Stimulated activated CD4-positive, alpha-beta T cell treated with anti-CD3 and anti-CD28 coated beads, Interleukin-2, amount 100 ng/mL, for 48 hours (primary cell): ENCODE results near the gene BLVRB.
"Not testable (repeated sequence)": the region's sequence is repeated elsewhere in the genome, so short reads cannot be mapped to it uniquely, and the experiment has no call there.

Experiments
- DNase-seq, 2 donors: peaks; one replicate each; pipeline ENCODE4 v3.0.0-alpha.2; 2020

The BLVRB gene

DNA sequence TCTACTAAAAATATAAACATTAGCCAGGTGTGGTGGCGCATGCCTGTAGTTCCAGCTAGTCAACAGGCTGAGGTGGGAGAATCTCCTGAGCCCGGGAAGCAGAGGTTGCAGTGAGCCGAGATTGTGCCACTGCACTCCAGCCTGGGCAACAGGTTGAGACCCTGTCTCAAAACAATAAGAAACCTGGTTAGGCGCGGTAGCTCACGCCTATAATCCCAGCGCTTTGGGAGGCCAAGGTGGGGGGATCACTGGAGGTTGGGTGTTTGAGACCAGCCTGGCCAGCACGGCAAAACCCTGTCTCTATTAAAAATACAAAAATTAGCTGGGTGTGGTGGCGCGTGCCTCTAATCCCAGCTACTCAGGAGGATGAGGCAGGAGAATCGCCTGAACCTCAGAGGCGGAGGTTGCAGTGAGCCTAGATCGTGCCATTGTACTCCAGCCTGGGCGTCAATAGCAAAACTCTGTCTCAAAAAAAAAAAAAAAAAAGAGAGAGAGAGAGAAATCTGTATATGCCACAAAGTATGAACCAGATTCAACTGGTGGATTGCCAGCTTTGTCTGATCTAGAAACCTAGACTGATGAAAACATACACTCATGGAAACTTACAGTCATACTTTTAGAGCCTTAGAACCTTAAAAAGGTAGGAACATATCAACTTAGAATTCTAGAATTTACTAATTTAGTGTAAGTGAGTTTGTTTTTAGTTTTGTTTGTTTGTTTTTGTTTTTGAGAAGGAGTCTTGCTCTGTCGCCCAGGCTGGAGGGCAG, 10.5 kb upstream of the BLVRB start:
- DNase-seq = not testable (repeated sequence)

DNA sequence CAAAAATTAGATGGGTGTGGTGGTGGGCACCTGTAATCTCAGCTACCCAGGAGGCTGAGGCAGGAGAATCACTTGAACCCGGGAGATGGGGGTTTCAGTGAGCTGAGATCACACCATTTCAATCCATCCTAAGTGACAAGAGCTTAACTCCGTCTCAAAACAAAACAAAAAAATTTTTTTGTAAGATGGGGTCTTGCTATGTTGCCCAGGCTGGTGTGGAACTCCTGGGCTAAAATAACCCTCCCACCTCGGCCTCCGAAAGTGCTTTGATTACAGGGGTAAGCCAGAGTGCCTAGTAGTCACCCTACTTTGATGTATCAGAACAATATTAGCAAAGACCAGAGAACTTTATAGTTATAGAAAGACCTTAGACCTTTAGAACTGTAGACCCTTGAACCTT, 9.2 kb upstream of the BLVRB start:
- no peak for DNase-seq

DNA sequence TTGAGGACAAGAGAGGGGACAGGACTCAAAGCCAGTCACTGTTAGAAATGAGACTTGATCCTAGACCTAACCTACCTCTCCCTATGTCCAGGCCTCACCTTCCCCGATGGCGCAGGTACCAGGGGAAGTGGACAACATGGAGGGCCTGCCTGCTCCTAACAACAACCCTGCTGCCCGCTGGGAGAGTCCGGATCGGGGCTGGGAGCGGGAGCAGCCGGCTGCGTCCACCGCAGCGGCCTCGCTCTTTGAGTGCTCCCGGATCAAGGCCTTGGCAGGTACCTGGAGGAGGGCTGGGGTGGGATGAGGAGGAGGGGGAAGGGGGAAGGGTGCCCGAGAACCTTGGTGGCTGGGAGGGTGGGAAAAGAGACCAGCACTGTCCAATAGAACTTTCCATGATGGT, 7.0 kb upstream of the BLVRB start:
- no peak for DNase-seq

DNA sequence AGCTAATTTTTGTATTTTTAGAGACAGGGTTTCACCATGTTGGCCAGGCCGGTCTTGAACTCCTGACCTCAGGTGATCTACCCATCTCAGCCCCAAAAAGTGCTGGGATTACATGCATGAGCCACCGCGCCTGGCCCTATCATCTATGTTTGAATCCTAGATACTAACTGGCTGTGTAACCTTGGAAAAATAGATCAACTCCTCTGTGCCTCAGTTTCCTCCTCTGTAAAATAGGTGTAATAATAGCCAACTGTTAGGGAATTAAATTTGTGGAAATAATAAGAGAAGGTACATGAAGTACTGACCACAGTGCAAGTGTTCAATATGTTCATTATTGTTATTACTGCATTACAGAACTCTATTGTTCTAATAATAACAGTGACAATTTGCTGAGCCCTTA, 5.6 kb upstream of the BLVRB start:
- DNase-seq = no peak

DNA sequence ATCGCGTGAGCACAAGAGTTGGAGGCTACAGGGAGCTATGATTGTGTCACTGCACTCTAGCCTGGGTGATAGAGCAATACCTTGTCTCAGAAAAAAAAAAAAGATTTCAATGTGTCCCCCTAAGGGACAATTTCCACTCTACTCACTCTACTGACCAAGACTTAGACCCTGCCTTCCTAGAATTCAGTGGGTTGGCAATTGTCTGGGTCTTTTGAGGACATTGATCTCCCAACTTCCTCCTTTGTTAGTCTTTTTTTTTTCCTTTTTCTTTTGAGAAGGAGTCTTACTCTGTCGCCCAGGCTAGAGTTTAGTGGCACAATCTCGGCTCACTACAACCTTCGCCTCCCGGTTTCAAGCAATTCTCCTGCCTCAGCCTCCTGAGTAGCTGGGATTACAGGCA, 3.5 kb upstream of the BLVRB start:
- DNase-seq = no peak

DNA sequence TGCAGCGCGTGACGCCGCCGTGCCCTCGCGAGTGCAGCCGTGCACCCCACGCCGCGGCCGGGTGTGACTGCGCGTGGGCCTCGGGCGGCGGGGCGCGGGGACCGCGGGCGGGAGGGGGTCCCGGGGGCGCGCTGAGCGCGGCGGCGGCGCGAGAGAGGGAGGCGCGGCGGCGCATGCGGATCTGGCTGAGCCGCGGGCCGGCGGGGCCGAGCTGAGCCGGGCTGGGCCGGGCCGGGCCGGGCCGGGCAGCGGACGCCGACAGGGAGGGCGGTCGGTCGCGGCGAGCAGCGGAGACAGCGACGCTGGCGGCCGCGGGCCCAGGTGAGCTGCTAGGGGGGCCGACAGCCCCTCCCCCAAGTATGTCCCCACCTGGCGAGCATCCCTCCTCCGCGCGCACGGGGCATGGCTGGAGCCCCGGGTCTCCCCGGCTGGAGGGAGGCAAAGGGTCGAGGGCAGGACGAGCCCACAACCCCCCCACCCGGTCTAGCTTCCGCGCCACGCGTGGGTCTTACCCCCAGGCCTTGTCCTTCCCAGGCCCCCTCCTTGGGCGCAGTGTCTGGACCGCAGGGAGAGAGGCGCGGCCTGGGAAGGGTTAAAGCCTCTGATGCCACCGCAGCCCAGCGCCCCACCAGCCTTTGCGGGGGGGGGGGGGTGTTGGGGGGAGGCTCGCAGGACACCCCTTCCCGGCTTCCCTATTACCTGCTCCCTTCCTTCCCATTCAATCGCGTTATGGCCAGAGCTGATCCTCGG, 1.6 kb upstream of the BLVRB start, which contains the start of gene SPTBN4:
TSS of gene SPTBN4 (plus strand) at position 17 of the 750 bp plus-strand sequence. CDS start 5,621 bp downstream, outside the sequence.
- no peak for DNase-seq

DNA sequence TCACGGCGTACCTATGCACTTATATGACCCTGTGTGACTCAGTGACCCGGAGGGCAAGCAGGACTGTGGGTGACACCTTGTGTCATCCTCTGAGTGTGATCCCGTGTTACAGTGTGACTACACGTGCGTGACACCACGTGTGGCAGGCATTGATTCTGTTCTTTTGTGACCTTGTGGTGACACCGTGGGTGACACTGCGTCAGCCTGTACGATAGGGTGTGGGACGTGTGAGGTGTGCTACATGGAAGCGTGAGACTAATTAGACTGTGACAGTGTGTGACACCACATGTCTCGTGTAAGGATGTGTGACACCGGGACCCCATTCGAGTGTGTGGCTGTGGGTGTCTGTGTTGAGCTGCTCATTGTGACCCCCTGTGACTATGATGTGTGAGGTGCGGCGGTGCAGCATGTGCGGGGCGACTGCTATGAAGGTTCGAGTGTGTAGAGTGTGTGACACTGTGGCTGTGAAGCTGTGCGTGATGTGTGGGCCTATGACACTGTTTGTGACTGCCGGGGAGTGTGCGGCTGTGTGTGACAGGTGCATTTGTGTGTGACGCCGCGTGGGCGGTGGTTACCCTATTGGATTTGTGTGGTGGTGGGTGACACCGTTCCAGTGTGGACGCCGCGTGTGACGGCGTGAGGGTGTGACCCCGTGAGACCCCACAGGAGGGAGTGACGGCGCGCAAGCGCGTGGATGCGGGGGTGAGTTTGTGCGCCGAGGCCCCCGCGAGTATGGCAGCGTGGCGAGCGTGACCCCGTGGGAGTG, 857 bp upstream of the BLVRB start:
- DNase-seq = peak; percentile 54 to 61

DNA sequence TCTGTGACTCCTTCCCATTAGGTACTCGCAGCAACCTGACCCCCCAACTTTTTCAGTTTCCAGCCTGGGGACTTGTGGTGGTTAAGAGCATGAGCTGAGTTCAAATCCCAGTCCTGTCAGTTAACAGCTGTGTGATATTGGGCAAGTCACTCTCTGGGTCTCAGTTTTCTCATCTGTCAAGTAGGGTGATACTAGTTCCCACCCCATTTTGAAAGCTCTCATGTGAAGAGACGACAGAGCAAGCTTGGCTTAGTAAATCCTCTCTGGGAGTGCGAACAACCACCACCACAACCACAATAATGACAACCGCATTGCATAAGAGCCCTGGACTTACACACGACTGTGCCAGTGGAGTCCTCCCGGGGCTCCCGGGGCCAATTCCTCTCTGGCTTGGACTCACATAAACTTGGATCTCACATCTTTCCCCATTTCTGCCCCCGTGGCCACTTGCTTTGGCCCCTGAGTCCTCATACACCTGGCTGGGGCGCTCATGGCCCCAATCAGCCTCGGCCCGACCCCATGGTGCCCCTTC, 454 bp downstream of the BLVRB start:
- DNase-seq = no peak

DNA sequence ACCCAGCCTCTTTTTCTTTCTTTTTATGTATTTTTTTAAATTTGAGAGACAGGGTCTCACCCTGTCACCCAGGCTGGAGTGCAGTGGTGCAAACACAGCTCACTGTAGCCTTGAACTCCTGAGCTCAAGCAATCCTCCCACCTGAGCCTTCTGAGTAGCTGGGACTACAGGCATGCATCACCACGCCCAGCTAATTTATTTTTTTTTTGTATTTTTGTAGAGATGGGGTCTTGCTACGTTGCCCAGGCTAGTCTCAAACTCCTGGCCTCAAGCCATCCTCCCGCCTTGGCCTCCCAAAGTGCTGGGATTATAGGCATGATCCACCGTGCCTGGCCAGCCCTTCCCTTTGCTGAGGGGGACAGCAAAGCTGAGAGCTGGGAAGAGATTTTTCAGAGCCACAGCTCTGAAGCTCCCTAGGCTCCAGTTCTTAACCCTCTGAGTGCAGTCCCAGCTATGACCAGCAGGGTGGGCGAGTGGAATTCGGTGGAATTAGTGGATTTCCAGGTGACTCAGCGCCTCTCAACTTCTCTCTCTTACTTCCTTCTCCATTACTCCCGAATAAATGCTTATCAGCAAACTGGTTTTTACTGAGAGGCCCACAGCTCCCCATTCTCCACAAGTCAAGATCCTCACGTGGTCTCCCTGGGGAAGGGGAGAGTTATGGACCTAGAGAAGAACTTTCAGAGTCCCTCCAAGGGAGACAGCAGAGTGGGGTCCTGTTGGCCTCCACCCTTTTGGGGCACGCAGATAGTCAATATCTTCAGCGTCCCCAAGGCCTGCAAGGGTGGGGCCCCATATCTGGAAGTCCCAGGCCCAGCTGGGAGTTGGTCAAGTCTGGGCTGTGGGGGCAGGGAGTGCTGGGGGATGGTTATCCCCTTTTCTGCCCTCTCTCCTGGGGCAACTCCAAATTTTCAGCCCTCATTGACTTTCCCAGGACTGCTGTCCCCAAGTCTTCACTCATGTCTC, 1.2 kb downstream of the BLVRB start:
- DNase-seq = peak; percentile 72 to 81

DNA sequence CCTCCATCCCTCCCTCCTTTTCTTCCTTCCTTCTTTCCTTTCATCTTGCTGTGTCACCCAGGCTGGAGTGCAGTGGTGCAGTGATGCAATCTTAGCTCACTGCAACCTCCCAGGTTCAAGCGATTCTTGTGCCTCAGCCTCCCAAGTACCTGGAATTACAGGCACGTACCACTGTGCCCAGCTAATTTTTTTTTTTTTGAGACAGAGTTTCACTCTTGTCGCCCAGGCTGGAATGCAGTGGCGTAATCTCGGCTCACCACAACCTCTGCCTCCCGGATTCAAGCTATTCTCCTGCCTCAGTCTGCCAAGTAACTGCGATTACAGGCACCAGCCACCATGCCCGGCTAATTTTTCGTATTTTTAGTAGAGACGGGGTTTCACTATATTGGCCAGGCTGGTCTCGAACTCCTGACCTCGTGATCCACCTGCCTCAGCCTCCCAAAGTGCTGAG, 1.9 kb downstream of the BLVRB start:
- DNase-seq = not testable (repeated sequence)

DNA sequence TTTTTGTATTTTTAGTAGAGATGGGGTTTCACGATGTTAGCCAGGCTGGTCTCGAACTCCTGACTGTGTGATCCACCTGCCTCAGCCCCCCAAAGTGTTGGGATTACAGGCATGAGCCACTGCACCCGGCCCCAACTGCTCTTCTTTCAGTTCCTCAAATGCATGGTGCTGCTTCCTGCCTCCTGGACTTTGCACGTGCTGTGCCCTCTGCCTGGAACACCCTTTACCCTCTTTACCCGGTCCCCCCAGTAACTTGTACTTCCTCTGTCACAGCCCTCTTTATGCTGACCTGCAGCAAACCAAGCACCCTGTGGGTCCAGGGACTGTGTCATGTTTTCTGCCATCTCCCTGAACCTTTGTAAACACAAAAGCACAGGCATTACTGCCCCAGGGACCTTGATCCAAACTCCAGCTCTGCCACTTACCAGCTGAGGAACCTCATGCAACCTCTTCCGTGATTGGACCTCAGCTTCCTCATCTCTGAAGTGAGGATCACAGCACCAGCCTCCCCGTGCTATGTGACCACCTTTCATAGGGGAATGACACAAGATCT, 3.8 kb downstream of the BLVRB start:
- no peak for DNase-seq

DNA sequence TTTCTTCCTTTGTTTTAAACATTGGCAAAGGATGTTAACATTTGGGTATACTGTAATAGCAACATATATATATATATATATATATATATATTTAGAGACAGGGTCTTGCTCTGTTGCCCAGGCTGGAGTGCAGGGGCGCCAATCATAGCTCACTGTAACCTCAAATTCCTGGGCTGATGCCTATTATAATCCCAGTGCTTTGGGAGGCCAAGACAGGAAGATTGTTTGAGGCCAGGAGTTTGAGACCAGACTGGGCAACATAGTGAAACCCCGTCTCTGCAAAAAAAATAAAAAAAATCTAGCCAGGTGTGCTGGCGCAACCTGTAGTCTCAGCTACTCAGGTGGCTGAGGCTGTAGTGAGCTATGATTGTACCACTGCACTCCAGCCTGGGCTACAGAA, 5.4 kb downstream of the BLVRB start:
- DNase-seq = no peak

DNA sequence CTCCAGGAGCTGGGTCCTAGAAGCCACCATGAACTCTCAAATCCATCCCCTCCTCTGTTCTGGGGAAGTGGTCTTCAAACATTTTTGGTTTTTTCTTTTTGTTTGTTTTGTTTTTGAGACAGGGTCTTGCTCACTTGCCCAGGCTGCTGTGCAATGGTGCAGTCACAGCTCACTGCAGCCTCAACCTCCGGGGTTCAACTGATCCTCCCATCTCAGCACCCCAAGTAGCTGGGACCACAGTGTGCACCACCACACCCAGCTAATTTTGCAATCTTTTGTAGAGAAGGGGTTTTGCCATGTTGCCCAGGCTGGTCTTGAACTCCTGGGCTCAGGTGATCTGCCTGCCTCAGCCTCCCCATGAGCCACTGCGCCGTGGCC, 7.0 kb downstream of the BLVRB start:
- no peak for DNase-seq

DNA sequence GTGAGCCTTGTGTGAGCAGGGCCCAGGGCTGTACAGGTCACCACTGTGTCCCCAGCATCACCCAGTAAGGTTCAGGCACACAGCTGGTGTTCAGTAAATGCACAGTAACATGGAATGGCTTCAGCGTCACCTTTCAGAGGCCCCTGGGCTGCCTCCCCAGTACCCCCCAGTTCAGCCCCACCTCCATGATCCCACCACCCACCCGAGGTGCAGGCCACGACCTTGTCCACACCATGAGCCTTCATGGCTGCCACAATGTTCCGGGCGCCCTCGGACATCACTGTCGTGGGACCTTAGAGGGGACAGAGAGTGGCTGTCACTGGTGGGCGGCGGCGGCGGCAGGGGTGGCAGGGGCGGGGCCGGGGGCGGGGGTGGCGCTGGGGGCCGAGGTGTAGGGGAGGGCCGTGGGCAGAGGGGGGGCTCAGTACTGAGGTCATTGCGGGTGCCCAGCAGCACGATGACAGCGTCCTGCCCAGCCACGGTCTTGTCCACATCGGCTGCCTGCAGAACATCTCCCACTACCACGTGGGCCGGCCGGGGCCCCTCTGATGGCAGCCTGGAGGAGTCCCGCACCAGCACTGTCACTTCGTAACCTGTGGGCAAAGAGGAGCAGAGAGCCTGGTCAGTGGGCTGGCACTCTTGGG, 7.5 kb downstream of the BLVRB start:
- DNase-seq = no peak

DNA sequence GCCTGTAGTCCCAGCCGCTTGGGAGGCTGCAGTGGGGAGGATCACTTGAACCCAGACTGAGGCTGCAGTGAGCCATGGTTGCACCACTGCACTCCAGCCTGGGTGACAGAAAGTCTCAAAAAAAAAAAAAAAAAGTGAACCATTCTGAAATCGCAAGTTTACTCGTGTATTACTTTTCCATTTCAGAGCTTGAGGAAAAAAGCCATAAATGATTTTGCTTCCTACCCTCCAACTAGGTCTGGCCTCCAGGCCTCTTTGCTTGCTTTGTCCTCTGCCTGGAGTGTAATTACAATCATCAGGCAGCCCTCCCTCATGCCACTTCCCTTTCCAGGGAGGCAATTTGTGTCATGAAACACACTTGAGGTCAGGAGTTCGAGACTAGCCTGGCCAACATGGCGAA, 8.5 kb downstream of the BLVRB start:
- no peak for DNase-seq

DNA sequence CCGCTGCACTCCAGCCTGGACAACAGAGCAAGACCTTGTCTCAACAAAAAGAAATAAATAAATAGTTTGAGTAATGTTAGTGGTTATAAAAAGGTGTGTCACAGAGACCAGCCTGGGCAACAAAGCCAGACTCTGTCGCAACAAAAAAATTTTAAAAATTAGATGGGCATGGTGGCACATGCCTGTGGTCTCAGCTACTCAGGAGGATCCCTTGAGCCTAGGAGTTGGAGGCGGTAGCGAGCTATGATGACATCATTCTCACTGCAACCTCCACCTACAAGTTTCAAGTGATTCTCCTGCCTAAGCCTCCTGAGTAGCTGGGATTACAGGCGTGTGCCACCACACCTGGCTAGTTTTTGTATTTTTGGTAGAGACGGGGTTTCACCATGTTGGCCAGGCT, 11.6 kb downstream of the BLVRB start:
- DNase-seq = not testable (repeated sequence)

DNA sequence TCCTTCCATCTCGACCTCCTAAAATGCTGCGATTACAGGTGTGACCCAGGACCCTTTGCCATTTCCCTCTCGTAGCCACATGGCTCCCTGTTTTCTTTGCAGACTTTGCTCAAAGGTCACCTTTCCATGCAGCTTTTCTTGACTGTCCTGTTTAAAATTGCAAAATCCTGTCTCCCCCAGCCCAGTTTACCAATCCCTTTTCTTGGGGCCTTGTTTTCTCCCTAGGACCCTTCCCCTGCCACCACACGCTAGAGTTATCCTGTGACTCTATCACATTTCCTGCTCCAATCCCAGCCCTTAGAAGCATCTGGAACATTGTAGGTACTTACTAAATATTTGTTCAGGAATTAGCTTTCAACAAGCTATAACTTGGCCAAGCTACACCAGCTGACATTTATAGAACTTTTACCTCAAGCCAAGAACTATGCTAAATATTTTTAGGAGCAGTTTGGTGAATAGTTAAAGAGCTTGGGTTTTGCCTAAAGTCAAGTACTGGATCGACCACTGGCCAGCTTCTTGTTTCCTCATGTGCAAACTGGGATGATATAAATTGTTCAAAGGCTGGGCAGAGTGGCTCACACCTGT, 12.3 kb downstream of the BLVRB start:
- DNase-seq = no peak

DNA sequence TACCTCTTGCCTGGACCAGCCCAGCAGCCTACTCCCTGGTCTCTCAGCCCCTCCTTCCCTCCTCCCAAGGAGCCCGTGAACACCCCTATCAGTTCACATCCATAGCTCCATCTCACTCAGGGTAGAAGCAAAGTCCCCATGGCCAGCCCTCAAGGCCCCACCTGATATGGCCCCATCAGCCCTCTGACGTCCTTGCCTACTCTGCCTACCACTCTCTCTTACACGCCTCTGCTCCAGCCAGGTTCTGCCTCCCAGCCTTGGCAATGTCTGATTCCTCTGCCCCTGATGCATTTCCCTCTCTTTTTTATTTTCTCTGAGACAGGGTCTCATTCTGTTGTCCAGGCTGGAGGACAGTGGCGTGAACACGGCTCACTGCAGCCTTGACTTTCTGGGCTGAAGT, 13.5 kb downstream of the BLVRB start:
- no peak for DNase-seq

DNA sequence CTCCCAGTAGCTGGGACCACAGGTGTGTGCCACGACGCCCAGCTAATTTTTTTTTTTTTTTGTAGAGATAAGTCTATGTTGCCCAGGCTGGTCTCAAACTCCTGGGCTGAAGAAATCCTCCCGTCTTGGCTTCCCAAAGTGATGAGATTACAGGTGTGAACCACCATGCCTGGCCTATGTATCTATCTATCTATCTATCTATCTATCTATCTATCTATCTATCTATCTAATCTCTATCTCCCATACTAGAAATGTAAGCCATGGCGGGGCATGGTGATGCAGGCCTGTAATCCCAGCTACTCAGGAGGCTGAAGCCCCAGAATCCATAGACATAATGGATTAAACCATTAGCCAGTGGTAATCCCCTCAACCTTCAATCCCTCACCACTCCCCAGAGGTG, 14.9 kb downstream of the BLVRB start:
- DNase-seq = no peak

DNA sequence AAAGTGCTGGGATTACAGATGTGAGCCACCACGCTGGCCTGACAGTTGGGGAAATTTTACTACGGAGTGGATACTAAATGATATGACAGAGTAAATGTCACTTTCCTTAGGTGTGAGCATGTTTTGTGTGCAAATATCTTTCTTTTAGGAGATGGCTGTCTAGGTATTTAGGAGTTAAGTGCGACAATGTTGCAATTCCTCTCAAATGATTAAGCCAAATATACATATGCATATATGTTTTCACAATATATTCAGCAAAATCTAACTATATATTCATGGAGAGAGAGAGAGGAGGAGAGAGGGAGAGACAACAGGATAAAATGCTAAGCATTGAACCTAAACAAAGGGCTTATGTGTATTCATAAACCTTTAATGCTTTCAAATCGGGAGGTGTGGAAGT, 16.0 kb downstream of the BLVRB start:
- no peak for DNase-seq

DNA sequence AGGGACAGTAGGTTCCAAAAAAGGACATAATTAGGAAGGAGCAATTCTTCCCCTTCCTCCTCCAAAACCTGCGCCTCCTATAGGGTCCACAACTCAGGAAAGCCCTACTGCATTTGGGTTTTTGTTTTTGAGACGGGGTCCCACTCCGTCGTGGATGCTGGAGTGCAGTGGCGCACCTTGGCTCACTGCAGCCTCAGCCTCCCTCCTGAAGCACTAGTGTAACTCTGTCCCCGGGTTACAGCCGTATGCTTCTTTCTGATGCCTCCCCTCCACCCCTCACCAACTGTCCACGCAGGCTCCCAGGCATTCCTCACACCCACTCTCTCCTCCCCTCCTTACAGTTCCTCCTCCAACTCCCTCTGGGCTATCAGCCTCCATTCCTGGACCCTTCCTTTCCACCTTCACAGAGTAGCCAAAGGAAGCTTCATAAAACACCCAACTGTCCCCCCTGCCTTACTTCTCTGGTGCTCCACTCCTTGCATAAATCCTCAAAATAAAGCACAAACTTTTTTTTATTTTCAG, 19.2 kb downstream of the BLVRB start:
- DNase-seq = no peak
